Measurements from ENCODE around the gene TLK1. TPM values are rescaled to one million over a fixed set of nuclear protein-coding genes. Genes with fewer than 3 reads are reported as not detected.

TLK1 gene
- total RNA-seq, 1 donor from 2014 or later, result 26.3 TPM

- no peaks in the 10 kb centered on the region for H3K9me3 ChIP-seq (replicated peaks)
- peaks cover 57% of the 10 kb centered on the region for H3K4me1 ChIP-seq
- no peak for DNase-seq
- no peak overlapping the region for H3K27ac ChIP-seq (replicated peaks)
- no peaks in the 10 kb centered on the region for H3K27me3 ChIP-seq (ENCODE audit: low read depth)
- TF ChIP-seq CTCF (IDR thresholded peaks at IDR 0.05; ENCODE audit: borderline replicate concordance), result no peak
- no peaks in the 10 kb centered on the region for H3K36me3 ChIP-seq
- no peak overlapping the region for H3K4me3 ChIP-seq
- intact Hi-C loops (cut with micrococcal nuclease), result loop anchor here (10.0 kb wide), 1 partner anchor 180 kb away; no protein-coding TSS in a partner anchor
These were observed 6.3 kb downstream of the TLK1 start for GRCh38 chr2:171154348-171154747.

GRCh38 chr2:171150694-171151285, 9.9 kb downstream of the TLK1 start:
- H3K36me3 ChIP-seq, result no peaks in the 10 kb centered on the region
- H3K27me3 ChIP-seq (ENCODE audit: low read depth), result no peaks in the 10 kb centered on the region
- peaks cover 55% of the 10 kb centered on the region for H3K4me1 ChIP-seq
- no peak overlapping the region for H3K4me3 ChIP-seq
- no peak for TF ChIP-seq CTCF (IDR thresholded peaks at IDR 0.05; ENCODE audit: borderline replicate concordance)
- intact Hi-C loops (cut with micrococcal nuclease), result loop anchor here (10.0 kb wide), 1 partner anchor 176 kb away; no protein-coding TSS in a partner anchor
- H3K27ac ChIP-seq (replicated peaks), result no peak overlapping the region
- H3K9me3 ChIP-seq (replicated peaks), result no peaks in the 10 kb centered on the region
- no peak for DNase-seq

- Histone ChIP-seq H3K4me3 (no peak overlapping the region), H3K9me3 (replicated peaks) (no peaks in the 10 kb centered on the region), H3K36me3 (no peaks in the 10 kb centered on the region), H3K4me1 (peaks cover 51% of the 10 kb centered on the region), H3K27ac (replicated peaks) (no peak overlapping the region), H3K27me3 (ENCODE audit: low read depth) (no peaks in the 10 kb centered on the region)
- no peak for DNase-seq
- intact Hi-C loops (cut with micrococcal nuclease), result loop anchor here (10.0 kb wide), 1 partner anchor 175 kb away; no protein-coding TSS in a partner anchor
- no peak for TF ChIP-seq CTCF (IDR thresholded peaks at IDR 0.05; ENCODE audit: borderline replicate concordance)
These were observed 10.6 kb downstream of the TLK1 start for GRCh38 chr2:171149986-171150693.

GRCh38 chr2:171149171-171149938, 11.3 kb downstream of the TLK1 start:
- Histone ChIP-seq H3K9me3 (replicated peaks) (no peaks in the 10 kb centered on the region), H3K27ac (replicated peaks) (no peak overlapping the region), H3K36me3 (no peaks in the 10 kb centered on the region), H3K27me3 (ENCODE audit: low read depth) (no peaks in the 10 kb centered on the region), H3K4me1 (peaks cover 43% of the 10 kb centered on the region), H3K4me3 (no peak overlapping the region)
- no peak for DNase-seq
- TF ChIP-seq CTCF (IDR thresholded peaks at IDR 0.05; ENCODE audit: borderline replicate concordance), result no peak
- intact Hi-C loops (cut with micrococcal nuclease), result no loop called here

GRCh38 chr2:171147081-171147480, 13.6 kb downstream of the TLK1 start:
- peak overlapping the region; percentile 21 for H3K27ac ChIP-seq (replicated peaks)
- DNase-seq, result no peak
- peaks cover 27% of the 10 kb centered on the region for H3K4me1 ChIP-seq
- intact Hi-C loops (cut with micrococcal nuclease), result no loop called here
- H3K9me3 ChIP-seq (replicated peaks), result no peaks in the 10 kb centered on the region
- TF ChIP-seq CTCF (IDR thresholded peaks at IDR 0.05; ENCODE audit: borderline replicate concordance), result no peak
- no peak overlapping the region for H3K4me3 ChIP-seq
- H3K27me3 ChIP-seq (ENCODE audit: low read depth), result no peaks in the 10 kb centered on the region
- H3K36me3 ChIP-seq, result no peaks in the 10 kb centered on the region

All from left ventricle myocardium inferior (tissue), 1 donor.